Uterus (tissue), 2 donors: ENCODE results near the gene TAF11L9.

Experiments used
- CTCF ChIP-seq, 4 experiments: fragments of 200-600 bp in 2 of 4; fragments of 450-650 bp in 2 of 4; sonication (generic) in 2 of 4; IDR thresholded peaks; one replicate each; pipeline ENCODE4 v1.5.1; 2016 to 2019; ENCODE audit warnings: antibody characterized with exemption in 4 of 4, mild to moderate bottlenecking in 2 of 4, moderate library complexity in 1 of 4
- POLR2A ChIP-seq, 2 donors: fragments of 450-650 bp; IDR thresholded peaks; one replicate each; pipeline ENCODE4 v1.6.1; 2016; ENCODE audit warnings: antibody characterized with exemption in 2 of 2, mild to moderate bottlenecking in 1 of 2, moderate library complexity in 1 of 2

- TF ChIP-seq CTCF (IDR thresholded peaks at IDR 0.05) (no peak), POLR2A (IDR thresholded peaks at IDR 0.05) (no peak)
Measured at GRCh38 chr5:17619354-17619753, 25.2 kb upstream of the TAF11L9 start.
